CD4-positive, CD25-positive, alpha-beta regulatory T cell (primary cell): Measurements from ENCODE around the gene GSG1L. TPM values are rescaled to one million over a fixed set of nuclear protein-coding genes. Genes with fewer than 3 reads are reported as not detected.

Experiments
- ATAC-seq, 2 donors: fragments of 150-1000 bp; cut with Tn5 transposase; one replicate each; pipeline ENCODE4 v1.10.0; 2021; ENCODE audit warnings: low read depth in 2 of 2, moderate number of reproducible peaks in 2 of 2, moderate library complexity in 1 of 2
- DNase-seq, 3 donors: peaks; one replicate each; pipeline versions ENCODE4 v3.0.0 to v3.0.0-alpha.2; 2012 to 2022; ENCODE audit warnings: mixed read lengths in 1 of 3
- H3K27ac ChIP-seq: one replicate; pipeline ENCODE4 v1.7.0; 2013; ENCODE audit warnings: mild to moderate bottlenecking, low read length; ENCODE audit not compliant: insufficient read depth, poor library complexity, severe bottlenecking
- H3K27me3 ChIP-seq: one replicate; pipeline ENCODE4 v1.7.0; 2013; ENCODE audit warnings: low read length; ENCODE audit not compliant: control insufficient read depth, insufficient read depth
- H3K36me3 ChIP-seq: one replicate; pipeline ENCODE4 v1.7.0; 2013; ENCODE audit warnings: mild to moderate bottlenecking, low read length, moderate library complexity; ENCODE audit not compliant: control insufficient read depth, insufficient read depth
- H3K4me1 ChIP-seq: 2 replicates; pipeline ENCODE4 v1.7.0; 2013; ENCODE audit warnings: mild to moderate bottlenecking, low read length; ENCODE audit not compliant: insufficient read depth, control insufficient read depth, poor library complexity, severe bottlenecking
- H3K4me3 ChIP-seq: one replicate; pipeline ENCODE4 v1.7.0; 2013; ENCODE audit warnings: low read depth, mild to moderate bottlenecking, low read length, moderate library complexity
- H3K9me3 ChIP-seq, 2 experiments: 1 replicate in 1 of 2; 2 replicates in 1 of 2; pipeline ENCODE4 v1.7.0; 2013; ENCODE audit warnings: low read length in 2 of 2, mild to moderate bottlenecking in 1 of 2, moderate library complexity in 1 of 2; ENCODE audit not compliant: control insufficient read depth in 2 of 2
- H3K27ac Mint-ChIP-seq, 3 donors: one replicate each; pipeline ENCODE4 v1.8.0; 2020 to 2022; ENCODE audit warnings: mild to moderate bottlenecking in 3 of 3, mixed read lengths in 3 of 3, moderate library complexity in 2 of 3
- H3K27me3 Mint-ChIP-seq: one replicate; pipeline ENCODE4 v1.8.0; 2022; ENCODE audit warnings: mild to moderate bottlenecking, mixed read lengths
- H3K36me3 Mint-ChIP-seq: one replicate; pipeline ENCODE4 v1.8.0; 2020; ENCODE audit warnings: mixed read lengths
- H3K4me1 Mint-ChIP-seq, 4 donors: one replicate each; pipeline ENCODE4 v1.8.0; 2020 to 2022; ENCODE audit warnings: mixed read lengths in 4 of 4, mild to moderate bottlenecking in 1 of 4
- H3K4me3 Mint-ChIP-seq, 4 donors: one replicate each; pipeline ENCODE4 v1.8.0; 2020 to 2022; ENCODE audit warnings: mild to moderate bottlenecking in 4 of 4, mixed read lengths in 4 of 4, moderate library complexity in 3 of 4
- H3K9me3 Mint-ChIP-seq, 7 donors: one replicate each; pipeline ENCODE4 v1.8.0; 2020 to 2022; ENCODE audit warnings: mixed read lengths in 7 of 7, mild to moderate bottlenecking in 3 of 7, moderate library complexity in 2 of 7
- polyA plus RNA-seq, 4 donors: library from polyadenylated mRNA; unstranded; fragments of 300-500 nt; fragmentation: Illumina TruSeq; gene quantifications; one replicate each; pipeline ENCODE4 v1.2.3, GENCODE V29; 2021
- total RNA-seq: library from RNA; stranded (reverse); gene quantifications from one replicate; pipeline ENCODE4 v1.2.3, GENCODE V29; 2022

GSG1L gene
- total and polyA plus RNA-seq, 5 donors from 2014 or later, result 0.15 TPM; not detected in 4

GRCh38 chr16:28085389-28086171, 22.1 kb upstream of the GSG1L start:
- no peak overlapping the region for H3K27ac ChIP-seq
- H3K4me1 ChIP-seq, result no peaks in the 10 kb centered on the region
- H3K4me3 ChIP-seq, result no peak overlapping the region
- peak overlapping the region in 2 of 3 donors; percentile 35 to 49 for H3K27ac Mint-ChIP-seq
- H3K9me3 Mint-ChIP-seq, result no peaks in the 10 kb centered on the region
- ATAC-seq (no peak), DNase-seq (no peak)
- H3K36me3 ChIP-seq, result no peaks in the 10 kb centered on the region
- no peaks in the 10 kb centered on the region for H3K36me3 Mint-ChIP-seq
- no peaks in the 10 kb centered on the region for H3K27me3 Mint-ChIP-seq
- no peak overlapping the region for H3K4me3 Mint-ChIP-seq
- H3K27me3 ChIP-seq, result no peaks in the 10 kb centered on the region
- peaks cover 0 to 2% (median 0%) of the 10 kb centered on the region in 4 donors for H3K4me1 Mint-ChIP-seq
- H3K9me3 ChIP-seq, result no peaks in the 10 kb centered on the region

- Mint-ChIP-seq H3K4me3 (no peak overlapping the region), H3K27ac (no peak overlapping the region), H3K27me3 (no peaks in the 10 kb centered on the region), H3K9me3 (no peaks in the 10 kb centered on the region), H3K4me1 (no peaks in the 10 kb centered on the region), H3K36me3 (no peaks in the 10 kb centered on the region)
- ATAC-seq (no peak), DNase-seq (no peak)
- Histone ChIP-seq H3K4me1 (no peaks in the 10 kb centered on the region), H3K27ac (no peak overlapping the region), H3K36me3 (no peaks in the 10 kb centered on the region), H3K4me3 (no peak overlapping the region), H3K9me3 (no peaks in the 10 kb centered on the region), H3K27me3 (no peaks in the 10 kb centered on the region)
Measured at GRCh38 chr16:28084209-28084608, 20.7 kb upstream of the GSG1L start.

DNA sequence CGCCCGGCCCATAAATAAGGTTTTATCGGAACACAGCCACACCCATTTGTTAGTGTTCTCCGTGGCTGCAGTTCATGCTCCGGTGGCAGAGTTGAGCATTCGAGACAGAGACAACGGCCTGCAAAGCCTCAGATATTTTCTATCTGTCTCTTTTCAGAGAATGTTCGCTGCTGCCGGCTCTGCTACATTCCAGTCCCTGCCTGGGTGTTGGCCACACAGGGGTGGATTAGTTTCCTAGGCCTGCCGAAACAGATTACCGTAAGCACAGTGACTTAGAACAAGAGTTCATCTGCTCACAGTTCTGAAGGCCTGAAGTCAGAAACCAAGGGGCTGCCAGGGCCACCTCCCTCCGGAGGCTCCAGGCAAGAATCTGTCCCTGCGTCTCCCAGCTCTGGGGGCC, 19.1 kb upstream of the GSG1L start:
- no peak overlapping the region for H3K4me3 ChIP-seq
- no peaks in the 10 kb centered on the region for H3K36me3 ChIP-seq
- H3K27me3 Mint-ChIP-seq, result no peaks in the 10 kb centered on the region
- ATAC-seq (no peak), DNase-seq (no peak)
- H3K9me3 ChIP-seq, result no peaks in the 10 kb centered on the region
- H3K27ac ChIP-seq, result no peak overlapping the region
- H3K27me3 ChIP-seq, result no peaks in the 10 kb centered on the region
- H3K27ac Mint-ChIP-seq, result no peak overlapping the region
- no peaks in the 10 kb centered on the region for H3K9me3 Mint-ChIP-seq
- no peaks in the 10 kb centered on the region for H3K36me3 Mint-ChIP-seq
- H3K4me1 Mint-ChIP-seq, result no peaks in the 10 kb centered on the region
- H3K4me3 Mint-ChIP-seq, result no peak overlapping the region
- H3K4me1 ChIP-seq, result no peaks in the 10 kb centered on the region

GRCh38 chr16:28081391-28081968, 18.0 kb upstream of the GSG1L start:
- Mint-ChIP-seq H3K4me1 (no peaks in the 10 kb centered on the region), H3K9me3 (no peaks in the 10 kb centered on the region), H3K27ac (no peak overlapping the region), H3K36me3 (no peaks in the 10 kb centered on the region), H3K4me3 (no peak overlapping the region), H3K27me3 (no peaks in the 10 kb centered on the region)
- no peak for DNase-seq
- Histone ChIP-seq H3K36me3 (no peaks in the 10 kb centered on the region), H3K27me3 (no peaks in the 10 kb centered on the region), H3K9me3 (no peaks in the 10 kb centered on the region), H3K27ac (no peak overlapping the region), H3K4me1 (no peaks in the 10 kb centered on the region), H3K4me3 (no peak overlapping the region)
- no peak for ATAC-seq

GRCh38 chr16:28078261-28078660, 14.7 kb upstream of the GSG1L start:
- Mint-ChIP-seq H3K4me3 (no peak overlapping the region), H3K27ac (no peak overlapping the region), H3K36me3 (no peaks in the 10 kb centered on the region), H3K27me3 (no peaks in the 10 kb centered on the region), H3K9me3 (no peaks in the 10 kb centered on the region), H3K4me1 (no peaks in the 10 kb centered on the region)
- Histone ChIP-seq H3K27me3 (no peaks in the 10 kb centered on the region), H3K36me3 (no peaks in the 10 kb centered on the region), H3K4me1 (no peaks in the 10 kb centered on the region), H3K27ac (no peak overlapping the region), H3K9me3 (no peaks in the 10 kb centered on the region), H3K4me3 (no peak overlapping the region)
- ATAC-seq (no peak), DNase-seq (no peak)

GRCh38 chr16:28073836-28074235, 10.3 kb upstream of the GSG1L start:
- DNase-seq (no peak), ATAC-seq (no peak)
- peaks cover 9% of the 10 kb centered on the region for H3K27me3 Mint-ChIP-seq
- no peak overlapping the region for H3K4me3 Mint-ChIP-seq
- no peak overlapping the region for H3K27ac ChIP-seq
- no peaks in the 10 kb centered on the region for H3K9me3 ChIP-seq
- no peaks in the 10 kb centered on the region for H3K36me3 ChIP-seq
- peaks cover 0 to 4% (median 0%) of the 10 kb centered on the region in 4 donors for H3K4me1 Mint-ChIP-seq
- no peaks in the 10 kb centered on the region for H3K36me3 Mint-ChIP-seq
- peaks cover 0 to 2% (median 0%) of the 10 kb centered on the region in 7 donors for H3K9me3 Mint-ChIP-seq
- no peak overlapping the region for H3K4me3 ChIP-seq
- no peaks in the 10 kb centered on the region for H3K4me1 ChIP-seq
- no peak overlapping the region for H3K27ac Mint-ChIP-seq
- H3K27me3 ChIP-seq, result no peaks in the 10 kb centered on the region

GRCh38 chr16:28072087-28072486, 8.6 kb upstream of the GSG1L start:
- no peaks in the 10 kb centered on the region for H3K36me3 Mint-ChIP-seq
- H3K4me3 Mint-ChIP-seq, result no peak overlapping the region
- no peaks in the 10 kb centered on the region for H3K9me3 ChIP-seq
- H3K4me1 ChIP-seq, result no peaks in the 10 kb centered on the region
- no peak overlapping the region for H3K27ac Mint-ChIP-seq
- no peaks in the 10 kb centered on the region for H3K27me3 ChIP-seq
- H3K4me3 ChIP-seq, result no peak overlapping the region
- no peaks in the 10 kb centered on the region for H3K36me3 ChIP-seq
- ATAC-seq (no peak), DNase-seq (no peak)
- peaks cover 0 to 4% (median 0%) of the 10 kb centered on the region in 4 donors for H3K4me1 Mint-ChIP-seq
- peaks cover 0 to 2% (median 0%) of the 10 kb centered on the region in 7 donors for H3K9me3 Mint-ChIP-seq
- H3K27me3 Mint-ChIP-seq, result peaks cover 13% of the 10 kb centered on the region
- no peak overlapping the region for H3K27ac ChIP-seq
